ENCODE results near the gene IP6K1.
"Not testable (repeated sequence)": the region's sequence is repeated elsewhere in the genome, so short reads cannot be mapped to it uniquely, and the experiment has no call there.

IP6K1 gene

GRCh38 chr3:49793486-49794085 lies 7.2 kb upstream of the IP6K1 start:
- FAIRE-seq: no peak

GRCh38 chr3:49792371-49793150 lies 6.2 kb upstream of the IP6K1 start:
- FAIRE-seq: no peak

- no peak for FAIRE-seq
These were observed 5.2 kb upstream of the IP6K1 start for GRCh38 chr3:49791571-49791970.

GRCh38 chr3:49790626-49791411 lies 4.5 kb upstream of the IP6K1 start:
- FAIRE-seq: no peak

GRCh38 chr3:49788056-49788455 lies 1.7 kb upstream of the IP6K1 start:
- no peak for FAIRE-seq

DNA sequence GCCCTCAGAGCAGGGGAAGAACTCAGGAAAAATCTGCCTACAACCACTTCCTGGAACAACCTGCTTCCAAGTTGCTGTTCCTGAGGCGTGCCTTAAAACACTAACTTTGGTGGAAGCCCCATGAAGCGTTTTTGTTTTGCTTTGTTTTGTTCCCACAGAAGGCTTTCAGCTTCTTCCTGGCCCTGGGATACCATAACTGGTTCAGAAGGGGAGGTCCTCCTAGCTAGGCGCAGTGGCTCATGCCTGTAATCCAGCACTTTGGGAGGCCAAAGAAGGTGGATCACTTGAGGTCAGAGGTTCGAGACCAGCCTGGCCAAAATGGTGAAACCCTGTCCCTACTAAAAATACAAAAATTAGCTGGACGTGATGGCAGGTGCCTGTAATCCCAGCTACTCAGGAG lies 1.2 kb upstream of the IP6K1 start:
- FAIRE-seq: no peak

DNA sequence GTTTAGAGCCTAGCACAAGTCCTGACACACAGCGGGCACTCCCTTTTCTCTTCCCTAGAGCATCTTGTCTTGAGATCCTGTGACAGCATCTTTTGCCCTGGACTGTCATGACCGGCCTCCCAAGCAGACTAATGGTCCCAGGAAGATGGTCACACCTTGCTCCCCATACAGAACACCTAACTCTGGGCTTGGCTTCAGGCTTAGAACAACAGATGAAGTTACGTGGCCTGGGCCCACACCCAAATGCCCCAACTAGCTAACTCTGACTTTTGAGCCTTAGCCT lies 781 bp upstream of the IP6K1 start:
- FAIRE-seq: no peak

DNA sequence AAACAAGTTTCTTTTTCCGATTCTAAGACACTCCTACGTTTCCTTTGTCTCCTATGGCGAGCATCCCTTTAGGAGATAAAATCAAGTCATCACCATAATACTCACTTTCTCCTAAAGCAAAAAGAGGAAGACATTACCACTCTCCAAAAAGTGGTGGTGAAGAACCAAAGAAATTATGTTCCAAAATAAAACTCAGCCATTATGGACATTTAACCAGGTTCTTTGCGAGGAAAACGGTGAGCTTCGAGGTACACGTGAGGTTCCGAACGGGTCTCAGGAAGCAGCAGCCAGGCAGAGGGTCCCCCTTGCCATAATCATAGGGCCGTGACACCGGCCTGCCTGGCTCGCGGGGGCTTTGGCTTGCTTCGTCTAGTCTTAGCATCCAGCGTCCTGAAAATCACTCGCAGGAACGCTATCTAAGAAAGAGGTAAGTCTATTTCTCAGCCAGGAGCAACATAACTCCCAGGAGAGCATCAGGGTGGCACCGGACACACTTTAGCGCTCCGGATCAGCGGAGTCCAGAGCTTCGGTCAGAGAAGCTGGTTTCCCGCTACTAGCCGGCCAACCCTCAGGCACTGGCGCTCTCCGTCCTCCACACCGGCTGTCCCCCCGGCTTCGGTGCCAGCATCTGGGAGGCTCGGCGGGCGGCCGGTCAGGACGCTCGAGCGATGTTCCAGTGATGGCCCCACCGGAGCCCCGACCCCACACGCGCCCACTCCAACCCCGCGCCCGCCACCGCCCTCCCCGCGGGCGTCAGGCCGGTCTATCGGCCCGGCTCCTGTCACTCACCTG lies 581 bp downstream of the IP6K1 start:
- FAIRE-seq: no peak

- not testable (repeated sequence) for FAIRE-seq
These were observed 4.1 kb downstream of the IP6K1 start for GRCh38 chr3:49782277-49782676.

DNA sequence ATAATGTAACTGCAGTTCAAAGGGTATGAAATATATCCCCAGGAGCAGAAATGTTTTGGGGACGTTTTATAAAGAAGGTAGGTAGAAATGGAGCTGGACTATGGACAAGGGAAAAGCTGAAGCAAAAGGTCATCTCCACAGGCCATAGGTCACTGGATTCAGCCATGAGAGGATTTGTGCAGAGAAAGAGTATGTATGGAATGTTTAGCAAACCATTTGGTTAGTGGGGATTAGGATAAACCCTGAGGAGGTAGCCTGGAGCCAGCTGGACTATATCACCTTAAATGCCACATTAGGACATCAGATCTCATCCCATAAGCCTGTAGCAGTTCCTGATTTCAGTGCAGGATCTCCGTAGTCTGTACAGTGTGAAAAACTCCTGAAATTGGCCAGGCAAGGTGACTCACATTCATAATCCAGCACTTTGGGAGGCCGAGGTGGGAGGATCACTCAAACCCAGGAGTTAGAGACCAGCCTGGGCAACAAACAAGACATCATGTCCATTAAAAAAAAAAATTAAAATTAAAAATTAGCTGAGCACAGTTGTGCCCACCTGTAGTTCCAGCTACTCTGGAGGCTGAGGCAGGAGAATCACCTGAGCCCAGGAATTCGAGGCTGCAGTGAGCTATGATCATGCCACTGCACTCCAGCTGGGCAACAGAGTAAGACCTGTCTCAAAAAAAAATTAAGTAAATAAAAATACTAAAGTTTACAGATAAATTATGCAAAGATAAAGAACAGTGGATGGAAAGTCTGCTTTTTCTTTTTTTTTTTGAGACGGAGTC lies 4.7 kb downstream of the IP6K1 start:
- no peak for FAIRE-seq

GRCh38 chr3:49780975-49781365 lies 5.4 kb downstream of the IP6K1 start:
- FAIRE-seq: not testable (repeated sequence)

DNA sequence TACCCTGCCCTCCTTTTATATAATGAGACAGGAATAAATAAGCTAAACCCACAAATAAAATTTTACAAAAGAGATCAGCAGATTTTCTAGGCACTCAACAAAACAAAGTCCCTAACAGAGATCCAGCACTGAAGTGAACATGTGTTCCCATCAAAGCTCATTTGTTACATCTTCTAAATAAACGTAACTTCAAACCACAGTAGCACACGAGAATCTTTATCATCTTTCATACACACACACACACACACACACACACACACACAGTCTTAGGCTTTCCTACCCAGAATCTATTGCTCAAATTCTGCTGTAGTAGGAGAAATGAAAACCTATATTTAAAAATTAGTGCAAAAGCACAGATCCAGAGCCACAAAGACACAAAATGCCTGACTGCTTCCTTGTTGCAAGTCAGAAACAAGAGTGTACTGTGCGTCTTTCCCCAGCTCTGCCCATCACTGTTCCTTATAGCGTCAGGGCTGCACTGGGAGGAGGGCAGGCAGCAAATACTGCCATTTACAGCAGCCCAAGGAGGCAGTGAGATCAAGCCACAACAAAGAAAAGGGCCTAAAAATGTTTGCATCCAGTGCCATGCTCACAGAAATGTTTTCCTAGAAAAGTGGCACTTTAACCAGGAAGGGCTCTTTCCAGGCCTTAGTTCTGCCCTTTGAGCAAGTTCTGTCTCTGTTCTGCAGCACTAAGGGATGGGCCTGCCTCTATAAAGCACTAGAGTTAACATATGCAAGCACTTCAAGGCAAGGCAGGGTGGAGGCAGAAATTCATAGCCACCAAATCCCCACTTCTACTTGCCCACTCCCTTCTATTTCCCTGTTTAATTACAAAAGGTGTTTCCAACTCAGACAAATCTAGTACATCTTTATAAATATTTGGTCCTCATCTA lies 6.0 kb downstream of the IP6K1 start:
- FAIRE-seq: no peak

GRCh38 chr3:49779358-49780079 lies 6.8 kb downstream of the IP6K1 start:
- no peak for FAIRE-seq

GRCh38 chr3:49776101-49776500 lies 10.2 kb downstream of the IP6K1 start:
- not testable (repeated sequence) for FAIRE-seq

DNA sequence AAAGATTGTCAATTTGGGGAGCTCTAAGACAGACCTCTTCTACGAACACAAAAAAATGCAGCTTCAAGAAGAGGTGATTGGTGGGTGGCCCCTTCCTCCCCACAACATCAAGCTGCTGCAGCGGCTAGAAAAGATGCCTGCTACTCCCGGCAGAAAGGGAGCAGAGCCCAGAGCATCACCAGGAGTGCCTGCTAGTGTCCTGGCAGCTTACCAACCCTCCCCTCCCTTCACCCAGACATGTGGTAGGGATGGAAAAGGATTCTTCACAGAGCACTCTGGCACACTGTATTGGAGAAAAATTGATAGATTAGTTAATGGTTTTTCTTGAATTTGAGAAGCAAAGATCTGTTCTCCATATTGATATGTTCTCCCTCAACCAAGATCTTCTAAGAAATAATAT lies 10.8 kb downstream of the IP6K1 start:
- no peak for FAIRE-seq

- no peak for FAIRE-seq
These were observed 13.6 kb downstream of the IP6K1 start for GRCh38 chr3:49772703-49773102.

DNA sequence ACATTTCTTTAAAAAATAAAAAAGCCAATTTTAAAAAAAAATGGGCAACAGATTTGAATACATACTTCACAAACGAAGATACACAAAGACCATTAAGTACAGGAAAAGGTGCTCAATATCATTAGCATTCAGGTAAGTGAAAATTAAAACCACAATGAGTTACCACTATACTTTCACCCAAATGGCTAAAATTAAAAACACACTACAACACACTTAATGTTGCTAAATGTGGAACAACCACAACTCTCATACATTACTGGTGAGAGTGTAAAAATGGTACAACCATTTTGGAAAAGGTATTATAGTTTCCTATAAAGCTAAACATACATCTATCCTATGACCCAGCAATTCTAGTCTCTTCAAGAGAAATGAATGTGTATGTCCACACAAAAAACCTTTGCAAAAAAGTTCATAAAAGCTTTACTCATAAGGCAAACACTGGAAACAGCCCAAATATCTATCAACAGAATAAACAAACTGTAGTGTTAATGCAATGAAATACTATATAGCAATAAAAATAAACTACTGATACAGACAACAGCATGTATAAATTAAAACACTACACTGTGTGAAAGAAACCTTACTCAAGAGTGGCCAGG lies 14.9 kb downstream of the IP6K1 start:
- peak; percentile 34 for FAIRE-seq

- no peak for FAIRE-seq
These were observed 16.4 kb downstream of the IP6K1 start for GRCh38 chr3:49769926-49770325.

DNA sequence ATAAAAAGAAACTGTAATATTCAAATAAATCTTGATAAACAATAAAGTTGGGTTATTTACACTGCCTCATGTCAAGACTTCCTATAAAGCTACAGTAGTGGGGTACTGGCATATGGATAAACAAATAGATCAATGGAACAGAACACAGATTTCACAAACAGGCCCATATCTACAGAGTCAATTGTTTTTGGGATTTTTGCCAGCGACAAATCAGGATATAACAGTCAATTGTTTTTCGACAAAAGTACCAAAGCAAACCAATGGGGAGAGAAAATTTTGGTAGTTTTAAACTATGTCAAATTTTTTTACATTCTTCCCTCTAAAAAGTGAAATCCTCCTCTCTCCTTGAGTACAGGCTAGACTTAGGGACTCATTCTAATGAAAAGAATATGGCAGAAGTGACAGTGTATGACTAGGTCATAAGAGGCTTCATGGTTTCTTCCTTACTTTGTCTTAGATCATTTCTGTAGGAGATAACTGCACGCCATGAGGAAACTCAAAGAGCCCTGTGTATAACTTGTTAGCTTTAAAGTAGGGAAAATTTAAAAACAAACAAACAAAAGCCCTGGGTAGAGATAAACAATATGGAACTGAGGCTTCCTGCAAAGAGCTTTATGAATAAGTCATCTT lies 16.9 kb downstream of the IP6K1 start:
- no peak for FAIRE-seq

GRCh38 chr3:49763981-49764380 lies 22.4 kb downstream of the IP6K1 start:
- no peak for FAIRE-seq

Measured in G401.6 (cell line).